Sigmoid colon (tissue), 7 donors: ENCODE measurements around the gene PDGFRA. TPM values are rescaled to one million over a fixed set of nuclear protein-coding genes. Genes with fewer than 3 reads are reported as not detected.

Source experiments
- DNase-seq: peaks from one replicate; pipeline ENCODE4 v3.0.0-alpha.2; 2019
- H3K27ac ChIP-seq, 4 donors: fragments of 200-600 bp; sonication (generic); one replicate each; pipeline ENCODE4 v1.5.1; 2016 to 2019; ENCODE audit warnings: mild to moderate bottlenecking in 1 of 4
- H3K27me3 ChIP-seq, 3 donors: fragments of 200-600 bp; sonication (generic); one replicate each; pipeline ENCODE4 v1.5.1; 2019; ENCODE audit warnings: mild to moderate bottlenecking in 1 of 3
- H3K36me3 ChIP-seq, 4 donors: fragments of 200-600 bp; sonication (generic); one replicate each; pipeline ENCODE4 v1.5.1; 2016 to 2019
- H3K4me1 ChIP-seq, 4 donors: fragments of 200-600 bp; sonication (generic); one replicate each; pipeline ENCODE4 v1.5.1; 2017 to 2019
- H3K4me3 ChIP-seq, 4 donors: fragments of 200-600 bp; sonication (generic); one replicate each; pipeline ENCODE4 v1.5.1; 2017 to 2019; ENCODE audit warnings: mild to moderate bottlenecking in 2 of 4, moderate library complexity in 1 of 4
- H3K9me3 ChIP-seq, 4 donors: fragments of 200-600 bp in 3 of 4; sonication (generic) in 3 of 4; one replicate each; pipeline versions ENCODE4 v1.5.1 to v1.6.1; 2013 to 2019
- EP300 ChIP-seq, 4 donors: sonication (generic); formaldehyde crosslinking; IDR thresholded peaks; one replicate each; pipeline ENCODE4 v1.6.1; 2017; ENCODE audit warnings: antibody characterized with exemption in 4 of 4
- POLR2A ChIP-seq, 2 donors: fragments of 450-650 bp; IDR thresholded peaks; one replicate each; pipeline ENCODE4 v1.6.1; 2016; ENCODE audit warnings: antibody characterized with exemption in 2 of 2, mild to moderate bottlenecking in 2 of 2, moderate library complexity in 2 of 2
- POLR2AphosphoS5 ChIP-seq, 4 donors: sonication (generic); formaldehyde crosslinking; IDR thresholded peaks; one replicate each; pipeline ENCODE4 v1.6.1; 2017; ENCODE audit warnings: antibody characterized with exemption in 4 of 4
- WGBS, 2 donors: extraction: QIAGEN DNeasy Blood & Tissue Kit; methylation state at CpG; one replicate each; pipeline ENCODE4 v1.1.7; 2013; 5-methylcytosine and 5-hydroxymethylcytosine counted together
- intact Hi-C: fragments of 100-400 bp; cut with DNase I; formaldehyde crosslinking; loops from one replicate; pipeline ENCODE4 v1.15.1; 2023
- polyA plus RNA-seq, 3 donors: library from polyadenylated mRNA; stranded (reverse); fragments of 200-250 nt; gene quantifications; one replicate each; pipeline ENCODE4 v1.2.3, GENCODE V29; 2013
- total RNA-seq, 4 donors: library from RNA; depleted of rRNA; stranded (reverse); fragments of >200 nt; gene quantifications; one replicate each; pipeline ENCODE4 v1.1.0, GENCODE V29; 2016
- TF ChIP-seq, protein P1 (sequence below), 4 experiments: fragments of 450-650 bp in 3 of 4; fragments of 200-600 bp in 1 of 4; IDR thresholded peaks; one replicate each; pipeline ENCODE4 v1.5.1; 2016 to 2019; ENCODE audit warnings: antibody characterized with exemption in 4 of 4, mild to moderate bottlenecking in 3 of 4, moderate library complexity in 2 of 4
- donor health status: healthy with polysubstance abuse.
- donor health status: Bipolar disorder and iron deficiency.
- donor health status: healthy.

The PDGFRA gene
- total and polyA plus RNA-seq, 7 donors: 3.2 to 222 (median 170) TPM

DNA sequence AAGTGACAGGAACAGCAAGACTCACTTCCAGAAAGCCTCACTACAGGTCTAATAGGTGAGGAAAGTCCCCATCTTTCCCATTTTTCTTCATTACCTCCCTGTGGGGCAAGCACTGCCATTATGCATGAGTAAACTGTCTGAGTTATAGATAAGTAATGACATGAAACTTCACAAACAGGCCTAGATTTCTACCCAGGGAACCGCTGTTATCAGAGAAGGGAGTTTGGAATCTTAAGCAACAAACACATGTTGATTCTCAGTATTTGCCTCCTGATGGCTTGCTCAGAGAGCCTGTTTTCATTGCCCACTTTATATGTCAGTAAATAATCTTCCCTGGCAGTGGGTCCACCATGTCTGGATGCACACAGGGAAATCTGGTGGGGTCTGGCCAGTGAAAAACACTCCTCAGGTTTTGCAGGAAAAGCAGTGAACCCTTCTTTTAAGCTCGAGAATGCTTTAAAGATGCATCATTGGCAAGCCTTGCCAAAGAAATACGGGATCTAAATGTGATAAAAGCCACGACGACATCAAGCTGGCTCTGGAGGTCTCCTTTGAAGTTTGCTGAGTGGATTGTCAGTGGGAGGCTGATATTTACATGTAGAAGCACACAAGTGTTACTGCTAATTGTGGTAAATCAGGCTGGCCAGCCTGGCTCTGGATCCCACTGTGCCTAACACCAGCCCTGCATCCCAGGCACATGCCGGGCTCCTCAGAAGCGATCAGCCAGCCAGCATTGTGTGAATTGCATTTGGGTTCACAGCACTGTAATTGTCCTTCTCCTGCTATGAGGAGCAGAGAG lies 25.2 kb downstream of the PDGFRA start:
- Histone ChIP-seq H3K4me3 (no peak overlapping the region), H3K27me3 (no peaks in the 10 kb centered on the region), H3K36me3 (no peaks in the 10 kb centered on the region), H3K4me1 (peaks cover 0 to 5% (median 0%) of the 10 kb centered on the region in 4 donors), H3K9me3 (no peaks in the 10 kb centered on the region), H3K27ac (no peak overlapping the region)
- no peak for DNase-seq
- 44 to 70% methylated on average over 7 of the region's 7 CpGs for WGBS, 2 donors
- intact Hi-C loops: no loop called here
- no peak for TF ChIP-seq POLR2A (IDR thresholded peaks at IDR 0.05)
- TF ChIP-seq, protein P1, sequence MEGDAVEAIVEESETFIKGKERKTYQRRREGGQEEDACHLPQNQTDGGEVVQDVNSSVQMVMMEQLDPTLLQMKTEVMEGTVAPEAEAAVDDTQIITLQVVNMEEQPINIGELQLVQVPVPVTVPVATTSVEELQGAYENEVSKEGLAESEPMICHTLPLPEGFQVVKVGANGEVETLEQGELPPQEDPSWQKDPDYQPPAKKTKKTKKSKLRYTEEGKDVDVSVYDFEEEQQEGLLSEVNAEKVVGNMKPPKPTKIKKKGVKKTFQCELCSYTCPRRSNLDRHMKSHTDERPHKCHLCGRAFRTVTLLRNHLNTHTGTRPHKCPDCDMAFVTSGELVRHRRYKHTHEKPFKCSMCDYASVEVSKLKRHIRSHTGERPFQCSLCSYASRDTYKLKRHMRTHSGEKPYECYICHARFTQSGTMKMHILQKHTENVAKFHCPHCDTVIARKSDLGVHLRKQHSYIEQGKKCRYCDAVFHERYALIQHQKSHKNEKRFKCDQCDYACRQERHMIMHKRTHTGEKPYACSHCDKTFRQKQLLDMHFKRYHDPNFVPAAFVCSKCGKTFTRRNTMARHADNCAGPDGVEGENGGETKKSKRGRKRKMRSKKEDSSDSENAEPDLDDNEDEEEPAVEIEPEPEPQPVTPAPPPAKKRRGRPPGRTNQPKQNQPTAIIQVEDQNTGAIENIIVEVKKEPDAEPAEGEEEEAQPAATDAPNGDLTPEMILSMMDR (IDR thresholded peaks at IDR 0.05): no peak
- TF ChIP-seq POLR2AphosphoS5 (IDR thresholded peaks at IDR 0.05): no peak
- no peak for TF ChIP-seq EP300 (IDR thresholded peaks at IDR 0.05)

DNA sequence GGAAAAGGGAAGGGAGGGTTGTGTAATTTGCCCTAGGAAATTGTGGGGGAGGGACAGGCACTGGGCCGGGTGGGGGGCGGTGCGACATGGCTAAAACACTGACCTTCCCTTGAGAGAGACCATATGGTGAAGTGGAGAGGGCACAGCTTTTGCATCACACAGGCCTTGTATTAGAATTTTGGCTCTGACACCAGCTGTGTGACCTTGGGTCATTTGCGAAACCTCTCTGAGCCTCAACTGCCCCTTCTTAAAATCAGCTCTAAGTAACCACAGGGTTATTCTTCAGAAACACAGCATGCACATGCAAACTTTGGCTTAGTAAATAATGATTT lies 25.8 kb downstream of the PDGFRA start:
- H3K27ac ChIP-seq: no peak overlapping the region

DNA sequence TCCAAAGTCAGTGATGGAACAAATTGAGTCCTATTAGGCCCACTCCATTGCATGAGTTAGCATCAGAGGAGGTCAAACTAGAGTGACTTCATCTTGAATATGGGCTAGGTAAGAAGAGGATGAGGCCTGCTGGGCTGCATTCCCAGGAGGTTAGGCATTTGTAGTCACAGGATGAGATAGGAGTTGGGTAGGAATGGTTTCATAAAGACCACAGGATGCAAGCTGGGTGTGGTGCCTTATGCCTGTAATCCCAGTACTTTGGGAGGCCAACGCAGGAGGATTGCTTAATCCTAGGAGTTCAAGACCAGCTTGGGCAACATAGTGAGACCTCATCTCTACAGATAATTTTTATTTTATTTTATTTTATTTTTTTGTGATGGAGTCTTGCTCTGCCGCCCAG lies 26.8 kb downstream of the PDGFRA start:
- no peaks in the 10 kb centered on the region for H3K27me3 ChIP-seq
- H3K27ac ChIP-seq: peak overlapping the region in 1 of 4 donors; percentile 14
- peaks cover 0 to 5% (median 0%) of the 10 kb centered on the region in 4 donors for H3K4me1 ChIP-seq
- H3K4me3 ChIP-seq: no peak overlapping the region
- H3K9me3 ChIP-seq: no peaks in the 10 kb centered on the region
- intact Hi-C loops: no loop called here
- WGBS, 2 donors: 87% methylated on average over 2 of the region's 2 CpGs
- peak; percentile 72 for DNase-seq
- no peaks in the 10 kb centered on the region for H3K36me3 ChIP-seq
- no peak for TF ChIP-seq POLR2AphosphoS5 (IDR thresholded peaks at IDR 0.05)
- TF ChIP-seq POLR2A (IDR thresholded peaks at IDR 0.05): no peak

More for the DNA sequence above, 25.8 kb downstream of the PDGFRA start:
- no peak for DNase-seq
- 81 to 85% methylated on average over 4 of the region's 4 CpGs for WGBS, 2 donors
- Histone ChIP-seq H3K4me1 (peaks cover 0 to 5% (median 0%) of the 10 kb centered on the region in 4 donors), H3K9me3 (no peaks in the 10 kb centered on the region), H3K4me3 (no peak overlapping the region), H3K36me3 (no peaks in the 10 kb centered on the region), H3K27me3 (no peaks in the 10 kb centered on the region)
- TF ChIP-seq, protein P1 (IDR thresholded peaks at IDR 0.05): no peak
- TF ChIP-seq POLR2AphosphoS5 (IDR thresholded peaks at IDR 0.05) (no peak), EP300 (IDR thresholded peaks at IDR 0.05) (no peak), POLR2A (IDR thresholded peaks at IDR 0.05) (no peak)
- intact Hi-C loops: no loop called here

DNA sequence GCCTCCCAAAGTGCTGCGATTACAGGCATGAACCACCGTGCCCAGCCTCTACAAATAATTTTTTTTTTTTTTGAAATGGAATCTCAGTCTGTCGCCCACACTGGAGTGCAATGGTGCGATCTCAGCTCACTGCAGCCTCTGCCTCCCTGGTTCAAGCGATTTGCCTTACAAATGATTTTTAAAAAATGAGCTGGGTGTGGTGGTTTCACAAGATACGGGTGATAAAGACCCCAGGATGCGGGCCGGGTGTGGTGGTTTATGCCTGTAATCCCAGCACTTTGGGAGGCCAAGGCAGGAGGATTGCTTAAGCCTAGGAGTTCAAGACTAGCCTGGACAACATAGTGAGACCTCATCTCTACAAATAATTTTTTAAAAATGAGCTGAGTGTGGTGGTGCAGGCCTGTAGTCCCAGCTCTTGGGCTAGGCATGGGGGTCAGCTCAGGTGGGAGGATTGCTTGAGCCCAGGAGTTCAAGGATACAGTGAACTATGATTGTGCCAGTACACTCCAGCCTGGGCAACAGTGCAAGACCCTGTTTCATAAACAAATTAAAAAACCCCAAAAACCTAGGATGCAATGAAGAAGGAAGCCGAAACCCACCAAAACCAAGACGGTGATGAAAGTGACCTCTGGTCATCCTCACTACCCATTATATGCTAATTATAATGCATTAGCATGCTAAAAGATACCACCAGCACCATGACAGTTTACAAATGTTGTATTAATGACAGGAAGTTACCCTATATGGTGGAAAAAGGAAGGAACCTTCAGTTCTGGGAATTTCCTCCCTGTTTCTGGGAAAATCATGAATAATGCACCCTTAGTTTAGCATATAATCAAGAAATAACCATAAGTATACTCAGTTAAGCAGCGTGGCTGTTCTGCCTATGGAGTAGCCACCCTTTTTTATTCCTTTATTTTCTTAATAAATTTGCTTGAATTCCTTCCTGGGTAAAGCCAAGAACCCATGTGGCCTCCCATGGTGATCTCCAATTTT lies 27.7 kb downstream of the PDGFRA start:
- 84 to 89% methylated on average over 11 of the region's 11 CpGs for WGBS, 2 donors
- Histone ChIP-seq H3K9me3 (no peaks in the 10 kb centered on the region), H3K4me1 (peaks cover 0 to 5% (median 0%) of the 10 kb centered on the region in 4 donors), H3K36me3 (no peaks in the 10 kb centered on the region), H3K4me3 (no peak overlapping the region), H3K27ac (peak overlapping the region in 1 of 4 donors; percentile 14), H3K27me3 (no peaks in the 10 kb centered on the region)
- intact Hi-C loops: no loop called here
- TF ChIP-seq, protein P1 (IDR thresholded peaks at IDR 0.05): no peak
- TF ChIP-seq POLR2A (IDR thresholded peaks at IDR 0.05): no peak
- TF ChIP-seq EP300 (IDR thresholded peaks at IDR 0.05): no peak
- no peak for TF ChIP-seq POLR2AphosphoS5 (IDR thresholded peaks at IDR 0.05)
- DNase-seq: no peak

DNA sequence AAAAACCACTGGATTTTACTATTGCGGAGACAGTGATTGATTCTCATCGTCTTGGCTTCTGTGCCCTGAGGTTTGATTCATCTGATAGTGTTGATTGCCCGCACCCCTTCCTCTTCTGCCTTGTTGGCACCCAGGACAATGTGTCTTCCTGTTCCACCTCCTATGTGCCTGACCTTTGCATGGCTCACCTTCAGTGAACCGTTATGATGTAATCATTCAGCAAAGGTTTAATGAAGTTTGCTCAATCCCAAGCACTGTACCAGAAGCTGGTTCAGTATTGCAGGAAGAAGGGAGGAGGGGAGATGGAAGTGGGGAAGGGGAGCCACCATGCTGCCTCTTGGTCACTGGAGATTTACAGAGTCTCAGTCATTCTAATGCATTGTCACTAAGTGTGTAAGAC lies 36.3 kb downstream of the PDGFRA start:
- WGBS, 2 donors: 79 to 90% methylated on average over 4 of the region's 4 CpGs
- no peak for TF ChIP-seq EP300 (IDR thresholded peaks at IDR 0.05)
- TF ChIP-seq, protein P1 (IDR thresholded peaks at IDR 0.05): no peak
- no peak for TF ChIP-seq POLR2A (IDR thresholded peaks at IDR 0.05)
- no peak for TF ChIP-seq POLR2AphosphoS5 (IDR thresholded peaks at IDR 0.05)
- H3K9me3 ChIP-seq: no peaks in the 10 kb centered on the region
- H3K4me3 ChIP-seq: no peak overlapping the region
- H3K27ac ChIP-seq: no peak overlapping the region
- no peaks in the 10 kb centered on the region for H3K4me1 ChIP-seq
- no peaks in the 10 kb centered on the region for H3K27me3 ChIP-seq
- intact Hi-C loops: no loop called here
- DNase-seq: no peak
- H3K36me3 ChIP-seq: no peaks in the 10 kb centered on the region
